ENCODE results near the gene AP4E1.

Gene AP4E1

GRCh38 chr15:50996641-50997040 lies 88.2 kb downstream of the AP4E1 start:
- POLR2A ChIA-PET = no interaction called here
- TF ChIP-seq BHLHE40 (IDR thresholded peaks at IDR 0.05; ENCODE audit: borderline replicate concordance) = no peak
- no peak for TF ChIP-seq ARNT (IDR thresholded peaks at IDR 0.05)
- no peak for TF ChIP-seq FOXM1 (IDR thresholded peaks at IDR 0.05; ENCODE audit: borderline replicate concordance)
- TF ChIP-seq SUZ12 (IDR thresholded peaks at IDR 0.05) = no peak
- no peak for TF ChIP-seq SP1 (IDR thresholded peaks at IDR 0.05)
- TF ChIP-seq PKNOX1 (IDR thresholded peaks at IDR 0.05) = no peak
- TF ChIP-seq FOXA1 (IDR thresholded peaks at IDR 0.05) = no peak
- no peak for TF ChIP-seq LEF1 (IDR thresholded peaks at IDR 0.05; ENCODE audit: borderline replicate concordance)
- CTCF ChIA-PET = no interaction called here
- DNase-seq (ENCODE audit: extremely low spot score) = no peak

- no peak for TF ChIP-seq ZNF384 (IDR thresholded peaks at IDR 0.05)
- no peak for TF ChIP-seq SP1 (IDR thresholded peaks at IDR 0.05)
- ChIA-PET CTCF (no interaction called here), POLR2A (no interaction called here)
- DNase-seq (ENCODE audit: extremely low spot score) = no peak
Observed at GRCh38 chr15:50997371-50998051, 89.0 kb downstream of the AP4E1 start.

GRCh38 chr15:51004103-51004551 lies 95.6 kb downstream of the AP4E1 start:
- CTCF ChIA-PET = no interaction called here
- POLR2A ChIA-PET = no interaction called here
- DNase-seq (ENCODE audit: extremely low spot score) = no peak
- TF ChIP-seq L3MBTL2 (conservative IDR thresholded peaks at IDR 0.05) (no peak), NFRKB (IDR thresholded peaks at IDR 0.05) (no peak), FOXA1 (IDR thresholded peaks at IDR 0.05) (no peak), SP1 (IDR thresholded peaks at IDR 0.05) (no peak), FOXK2 (IDR thresholded peaks at IDR 0.05) (no peak), ELF4 (IDR thresholded peaks at IDR 0.05) (no peak), CTBP1 (IDR thresholded peaks at IDR 0.05; ENCODE audit: borderline replicate concordance) (no peak), BHLHE40 (IDR thresholded peaks at IDR 0.05; ENCODE audit: borderline replicate concordance) (no peak), SUZ12 (IDR thresholded peaks at IDR 0.05) (no peak), LEF1 (IDR thresholded peaks at IDR 0.05; ENCODE audit: borderline replicate concordance) (no peak), TARDBP (IDR thresholded peaks at IDR 0.05) (no peak), ZNF384 (IDR thresholded peaks at IDR 0.05) (no peak)

- TF ChIP-seq ARNT (IDR thresholded peaks at IDR 0.05) = no peak
- no peak for TF ChIP-seq HDGF (IDR thresholded peaks at IDR 0.05; ENCODE audit: borderline replicate concordance)
- TF ChIP-seq CTBP1 (IDR thresholded peaks at IDR 0.05; ENCODE audit: borderline replicate concordance) = no peak
- no peak for TF ChIP-seq FOXK2 (IDR thresholded peaks at IDR 0.05)
- no peak for DNase-seq (ENCODE audit: extremely low spot score)
- CTCF ChIA-PET = no interaction called here
- POLR2A ChIA-PET = no interaction called here
Observed at GRCh38 chr15:51006336-51006985, 98.0 kb downstream of the AP4E1 start.

GRCh38 chr15:51007131-51007666 lies 98.7 kb downstream of the AP4E1 start:
- CTCF ChIA-PET = no interaction called here

GRCh38 chr15:51011212-51011611 lies 102.7 kb downstream of the AP4E1 start:
- ChIA-PET POLR2A (no interaction called here), CTCF (no interaction called here)
- DNase-seq (ENCODE audit: extremely low spot score) = no peak
- no peak for TF ChIP-seq ZNF384 (IDR thresholded peaks at IDR 0.05)
- no peak for TF ChIP-seq ARNT (IDR thresholded peaks at IDR 0.05)
- no peak for TF ChIP-seq NFRKB (IDR thresholded peaks at IDR 0.05)
- no peak for TF ChIP-seq FOXK2 (IDR thresholded peaks at IDR 0.05)
- TF ChIP-seq PKNOX1 (IDR thresholded peaks at IDR 0.05) = no peak
- no peak for TF ChIP-seq SP1 (IDR thresholded peaks at IDR 0.05)
- TF ChIP-seq L3MBTL2 (conservative IDR thresholded peaks at IDR 0.05) = no peak
- TF ChIP-seq FOXM1 (IDR thresholded peaks at IDR 0.05; ENCODE audit: borderline replicate concordance) = no peak
- no peak for TF ChIP-seq HDGF (IDR thresholded peaks at IDR 0.05; ENCODE audit: borderline replicate concordance)
- no peak for TF ChIP-seq SUZ12 (IDR thresholded peaks at IDR 0.05)

More at GRCh38 chr15:51007131-51007666, 98.7 kb downstream of the AP4E1 start:
- POLR2A ChIA-PET = no interaction called here
- TF ChIP-seq FOXA1 (IDR thresholded peaks at IDR 0.05) (no peak), TARDBP (IDR thresholded peaks at IDR 0.05) (no peak), NFRKB (IDR thresholded peaks at IDR 0.05) (no peak), BHLHE40 (IDR thresholded peaks at IDR 0.05; ENCODE audit: borderline replicate concordance) (no peak), HDGF (IDR thresholded peaks at IDR 0.05; ENCODE audit: borderline replicate concordance) (no peak), SP1 (IDR thresholded peaks at IDR 0.05) (no peak)
- DNase-seq (ENCODE audit: extremely low spot score) = no peak

GRCh38 chr15:51016615-51017014 lies 108.1 kb downstream of the AP4E1 start:
- TF ChIP-seq ELF4 (IDR thresholded peaks at IDR 0.05) = no peak
- TF ChIP-seq FOXK2 (IDR thresholded peaks at IDR 0.05) = no peak
- no peak for TF ChIP-seq SP1 (IDR thresholded peaks at IDR 0.05)
- no peak for TF ChIP-seq SUZ12 (IDR thresholded peaks at IDR 0.05)
- no peak for TF ChIP-seq ARNT (IDR thresholded peaks at IDR 0.05)
- TF ChIP-seq CTBP1 (IDR thresholded peaks at IDR 0.05; ENCODE audit: borderline replicate concordance) = no peak
- no peak for TF ChIP-seq ZNF384 (IDR thresholded peaks at IDR 0.05)
- TF ChIP-seq BHLHE40 (IDR thresholded peaks at IDR 0.05; ENCODE audit: borderline replicate concordance) = no peak
- no peak for TF ChIP-seq FOXA1 (IDR thresholded peaks at IDR 0.05)
- no peak for TF ChIP-seq HDGF (IDR thresholded peaks at IDR 0.05; ENCODE audit: borderline replicate concordance)
- no peak for TF ChIP-seq LEF1 (IDR thresholded peaks at IDR 0.05; ENCODE audit: borderline replicate concordance)
- no peak for TF ChIP-seq FOXM1 (IDR thresholded peaks at IDR 0.05; ENCODE audit: borderline replicate concordance)
- TF ChIP-seq L3MBTL2 (conservative IDR thresholded peaks at IDR 0.05) = no peak
- DNase-seq (ENCODE audit: extremely low spot score) = no peak
- ChIA-PET POLR2A (no interaction called here), CTCF (no interaction called here)
